ENCODE data around the gene DEPDC5.

The DEPDC5 gene

GRCh38 chr22:31929167-31929930 is 175.5 kb downstream of the DEPDC5 start:
- no peak for DNase-seq

GRCh38 chr22:31932863-31933262 is 179.0 kb downstream of the DEPDC5 start:
- no peak for DNase-seq

DNA sequence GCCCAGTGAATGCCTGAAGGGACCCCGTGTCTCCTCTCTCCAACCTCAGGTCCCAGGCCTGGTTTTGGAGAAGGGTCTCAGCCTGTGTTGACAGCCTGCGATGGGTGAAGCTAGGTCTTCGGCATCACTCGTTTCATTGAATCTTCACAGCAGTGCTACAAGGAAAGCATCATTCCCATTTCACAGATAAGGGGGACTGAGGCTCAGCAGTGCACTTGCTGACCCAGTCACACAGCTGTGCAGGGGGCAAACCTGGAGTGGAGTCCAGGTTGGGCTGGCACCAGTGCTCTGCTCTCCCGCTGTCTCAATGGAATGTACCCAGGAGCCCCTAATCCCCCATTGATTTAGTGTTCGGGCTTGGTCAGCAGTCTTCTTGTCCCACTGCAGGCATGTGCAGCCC is 179.6 kb downstream of the DEPDC5 start:
- DNase-seq: no peak

GRCh38 chr22:31933816-31934482 is 180.1 kb downstream of the DEPDC5 start:
- no peak for DNase-seq

GRCh38 chr22:31935961-31936635 is 182.3 kb downstream of the DEPDC5 start:
- DNase-seq: no peak

DNA sequence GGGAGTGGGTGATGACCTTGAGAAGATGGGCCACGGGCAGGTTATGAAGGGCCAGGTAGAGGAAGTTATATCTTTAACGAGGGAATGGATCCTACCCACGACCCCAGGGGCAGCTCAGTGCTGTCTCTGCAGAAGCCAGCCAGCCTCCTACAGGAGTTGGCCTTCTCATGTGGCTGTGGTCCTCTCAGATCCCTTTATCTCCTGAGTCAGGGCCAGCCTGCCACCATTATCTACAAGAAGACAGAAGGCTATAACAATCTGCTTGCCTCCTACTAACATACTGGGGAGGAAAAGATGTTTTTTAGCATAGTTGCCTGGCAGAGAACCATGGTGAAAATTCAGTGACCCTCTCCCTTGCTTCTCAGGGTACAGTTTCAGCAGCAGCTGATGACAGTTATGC is 183.5 kb downstream of the DEPDC5 start:
- DNase-seq: no peak

DNA sequence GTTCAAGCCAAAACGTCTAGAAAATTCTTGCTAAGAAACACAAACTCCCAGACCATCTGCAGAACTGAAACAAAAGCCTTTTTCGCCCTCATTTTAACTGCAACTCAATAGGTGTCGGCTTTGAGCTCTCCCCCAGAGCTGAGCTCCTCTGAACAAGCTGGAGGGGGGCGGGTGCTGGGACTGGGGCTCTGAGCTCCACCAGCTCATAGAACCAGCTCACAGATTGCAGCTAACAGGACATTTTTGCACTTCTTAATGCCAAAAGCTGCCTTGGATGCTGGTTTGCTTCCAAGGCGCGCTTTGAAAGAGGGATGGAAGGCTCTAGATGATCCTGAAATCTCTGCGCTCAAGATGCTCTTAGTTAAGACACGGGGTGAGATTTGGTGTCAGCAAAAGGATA is 184.5 kb downstream of the DEPDC5 start:
- no peak for DNase-seq

GRCh38 chr22:31940506-31940905 is 186.7 kb downstream of the DEPDC5 start:
- DNase-seq: no peak

DNA sequence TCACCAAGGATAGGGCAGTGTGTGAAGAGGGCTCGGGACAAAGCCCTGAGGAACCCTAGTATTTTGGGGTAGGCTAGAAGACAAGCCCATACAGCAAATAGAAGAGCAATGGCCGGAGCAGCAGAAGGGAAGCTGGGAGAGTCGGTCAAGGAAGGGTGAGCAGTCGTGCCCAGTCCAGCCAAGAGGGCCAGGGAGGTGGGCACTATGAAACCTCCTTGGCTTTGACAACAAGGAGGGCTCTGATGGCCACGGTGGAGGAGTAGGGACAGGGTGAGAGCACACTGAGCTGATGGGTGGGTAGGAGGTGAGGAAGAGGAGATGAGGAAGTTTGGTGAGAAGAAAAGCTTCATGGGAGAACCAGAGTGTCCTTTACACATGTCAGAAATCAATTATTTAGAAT is 188.3 kb downstream of the DEPDC5 start:
- DNase-seq: no peak

GRCh38 chr22:31943206-31943977 is 189.6 kb downstream of the DEPDC5 start:
- no peak for DNase-seq

DNA sequence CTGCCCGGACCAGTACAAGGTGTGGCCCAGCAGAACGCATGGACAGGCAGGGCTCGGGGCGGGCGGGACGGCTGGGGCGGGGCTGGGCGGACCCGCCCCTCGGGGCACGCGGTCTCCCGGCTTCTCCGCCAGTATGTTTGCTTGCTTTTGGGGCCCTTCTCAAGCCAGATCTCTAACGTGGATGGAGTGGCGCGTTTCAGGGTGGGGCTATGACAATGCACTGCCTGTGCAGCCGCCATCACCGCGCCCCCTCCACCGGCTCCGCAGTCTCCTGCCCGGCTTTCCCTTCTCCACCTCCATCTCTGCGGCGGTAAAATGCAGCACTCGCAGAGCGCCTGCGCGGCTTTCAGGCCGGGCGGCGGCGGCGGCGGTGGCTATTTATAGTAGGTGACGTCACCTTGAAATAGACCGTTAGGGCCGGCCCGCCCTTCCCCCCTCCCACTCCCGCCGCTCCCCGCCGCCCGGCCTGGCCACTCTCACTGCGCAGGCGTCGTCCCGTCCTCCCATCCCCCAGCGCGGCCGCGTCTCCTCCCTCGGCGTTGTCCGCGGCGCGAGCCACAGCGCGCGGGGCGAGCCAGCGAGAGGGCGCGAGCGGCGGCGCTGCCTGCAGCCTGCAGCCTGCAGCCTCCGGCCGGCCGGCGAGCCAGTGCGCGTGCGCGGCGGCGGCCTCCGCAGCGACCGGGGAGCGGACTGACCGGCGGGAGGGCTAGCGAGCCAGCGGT is 190.3 kb downstream of the DEPDC5 start, which contains the start of gene YWHAH:
Gene YWHAH, plus strand, starts transcription at position 558 of the 722 bp plus-strand sequence. CDS start 199 bp downstream, outside the sequence.
- DNase-seq: peak; percentile 90 to 95

DNA sequence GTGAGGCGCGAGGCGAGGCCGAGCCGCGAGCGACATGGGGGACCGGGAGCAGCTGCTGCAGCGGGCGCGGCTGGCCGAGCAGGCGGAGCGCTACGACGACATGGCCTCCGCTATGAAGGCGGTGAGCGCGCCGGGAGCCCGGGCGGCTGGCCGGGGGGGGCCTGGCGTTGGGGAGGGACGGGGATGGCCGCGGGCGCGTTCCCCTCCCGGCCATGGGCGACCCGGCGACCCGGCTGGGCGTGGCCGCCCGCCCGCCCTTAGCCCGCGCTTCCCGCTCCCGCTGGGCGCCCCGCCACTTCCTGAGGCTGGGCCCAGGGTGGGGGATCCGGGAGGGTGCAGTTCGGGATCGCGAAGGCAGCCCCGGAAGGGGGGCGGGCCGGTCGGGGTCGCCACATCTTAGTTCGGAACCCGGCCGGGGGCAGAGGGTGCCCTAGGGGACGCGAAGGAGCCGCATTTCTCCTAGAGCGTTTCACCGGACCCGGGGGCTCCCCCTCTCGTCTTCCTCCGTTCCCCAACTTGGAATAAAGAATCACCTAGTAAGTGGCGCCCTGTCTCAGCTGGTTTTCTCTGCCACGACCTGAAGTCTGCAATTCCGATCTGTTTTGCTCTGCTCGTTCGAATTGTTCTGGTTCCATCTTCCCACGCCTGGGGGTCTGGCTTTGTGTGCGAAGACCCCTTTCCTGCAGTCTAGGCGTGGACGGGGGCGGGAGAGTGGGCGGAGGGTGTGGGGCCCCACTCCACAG is 191.1 kb downstream of the DEPDC5 start:
- no peak for DNase-seq

DNA sequence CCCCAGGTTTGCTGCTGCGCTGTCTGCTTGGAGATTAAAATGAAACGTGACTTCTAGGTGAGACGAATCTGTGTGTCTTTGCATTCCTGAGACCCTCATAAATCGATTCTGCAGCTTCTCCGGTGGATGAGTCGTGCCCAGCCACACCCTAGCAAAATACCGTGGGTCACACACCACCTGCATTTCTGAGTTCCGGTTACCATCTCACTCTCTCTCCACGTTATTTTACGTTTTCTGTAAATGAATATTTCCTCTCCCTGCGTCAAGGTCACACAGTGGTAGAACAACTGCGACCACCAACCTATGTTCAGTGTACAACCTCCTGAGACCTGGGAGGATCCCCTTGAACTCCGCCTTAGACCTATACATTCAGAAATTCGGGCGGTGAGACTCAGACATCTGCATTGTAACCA is 191.6 kb downstream of the DEPDC5 start:
- DNase-seq: no peak

DNA sequence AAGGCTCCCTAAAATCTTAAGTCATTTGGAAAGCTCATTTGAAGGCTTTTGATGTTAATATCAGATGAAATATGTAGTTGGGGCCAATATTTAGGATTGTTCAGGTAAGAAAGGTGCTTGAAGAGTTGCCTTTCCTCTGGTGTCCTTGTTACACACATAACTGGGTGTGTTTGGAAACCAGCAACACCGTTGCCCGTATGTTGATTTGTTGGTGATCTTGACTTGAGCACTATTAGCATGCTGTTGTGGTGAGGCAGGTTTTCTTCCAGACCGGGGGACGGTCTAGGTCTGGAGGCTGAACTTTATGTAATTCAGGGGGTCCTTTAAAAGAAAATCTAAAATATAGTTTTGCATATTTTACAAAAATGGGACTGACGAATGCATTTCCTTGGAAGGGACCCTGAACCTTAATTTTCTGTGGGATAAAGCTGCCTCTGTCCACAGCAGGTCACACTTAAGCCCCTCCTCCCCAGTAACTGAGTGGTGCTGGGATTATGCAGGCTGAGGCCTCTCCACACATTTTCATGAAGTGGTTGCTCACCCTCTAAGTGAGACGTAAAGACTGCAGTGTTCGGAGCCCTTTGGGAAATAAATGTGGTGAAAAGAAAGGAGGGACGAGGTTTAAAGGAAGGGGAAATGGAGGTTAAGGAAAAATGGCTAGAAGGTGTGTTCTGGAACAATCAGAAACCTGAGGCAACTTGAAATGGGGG is 192.3 kb downstream of the DEPDC5 start:
- no peak for DNase-seq

DNA sequence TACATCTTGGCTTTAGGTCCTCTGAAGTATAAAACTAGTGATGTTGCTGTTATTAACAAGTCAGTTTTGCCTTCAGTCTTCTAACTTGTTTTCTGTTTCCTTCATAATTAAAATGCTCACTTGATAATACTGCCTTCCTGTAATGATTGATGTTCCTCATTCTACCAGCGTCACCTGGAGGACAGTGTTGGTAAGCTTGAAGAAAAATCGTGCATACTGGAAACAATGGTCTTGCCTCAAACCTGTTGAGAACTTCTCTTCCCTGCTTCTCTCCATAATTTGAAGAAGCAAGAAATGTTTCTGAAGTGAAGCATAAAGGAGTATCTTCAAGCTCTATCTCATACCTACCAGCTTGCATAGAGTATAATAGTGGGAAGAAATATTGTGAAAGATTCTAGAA is 193.5 kb downstream of the DEPDC5 start:
- DNase-seq: no peak

DNA sequence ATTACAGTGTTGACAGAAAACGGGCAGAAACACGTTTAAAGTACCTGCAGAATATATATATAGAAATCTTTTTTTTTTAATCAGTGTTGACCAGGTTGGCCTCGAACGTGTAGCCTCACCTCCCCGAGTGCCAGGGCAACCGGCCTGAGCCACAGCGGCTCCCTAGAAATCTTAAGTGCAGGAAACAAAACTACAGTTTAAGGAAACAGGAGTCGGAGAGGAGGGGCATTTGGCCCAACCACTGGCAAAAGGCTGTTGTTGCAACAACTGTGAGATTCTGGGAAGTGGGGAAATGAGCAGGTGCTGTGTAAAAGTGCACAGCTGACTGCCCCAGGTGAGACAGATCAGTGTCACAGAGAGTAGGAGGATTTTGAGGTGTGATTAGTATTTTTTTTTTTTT is 194.2 kb downstream of the DEPDC5 start:
- DNase-seq: no peak

DNA sequence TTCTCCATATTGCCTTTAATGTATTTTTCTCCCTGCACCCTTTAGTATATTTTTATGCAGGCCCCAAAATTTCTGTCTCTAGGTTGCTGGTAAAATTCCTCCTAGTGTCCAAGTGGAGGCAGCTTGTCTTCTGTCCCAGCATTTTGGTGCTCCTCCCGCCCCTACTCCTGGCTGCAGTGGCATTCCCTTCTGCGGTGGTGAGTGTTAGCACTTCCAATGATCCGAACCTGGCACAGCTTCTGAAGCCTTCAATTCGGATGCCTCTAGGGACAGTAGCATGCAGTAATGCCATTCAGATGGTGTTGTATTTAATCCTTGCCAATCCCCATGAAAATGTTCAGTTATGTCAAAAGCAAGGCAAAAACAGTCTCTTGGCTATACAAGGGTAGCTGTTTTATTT is 196.4 kb downstream of the DEPDC5 start:
- DNase-seq: no peak

DNA sequence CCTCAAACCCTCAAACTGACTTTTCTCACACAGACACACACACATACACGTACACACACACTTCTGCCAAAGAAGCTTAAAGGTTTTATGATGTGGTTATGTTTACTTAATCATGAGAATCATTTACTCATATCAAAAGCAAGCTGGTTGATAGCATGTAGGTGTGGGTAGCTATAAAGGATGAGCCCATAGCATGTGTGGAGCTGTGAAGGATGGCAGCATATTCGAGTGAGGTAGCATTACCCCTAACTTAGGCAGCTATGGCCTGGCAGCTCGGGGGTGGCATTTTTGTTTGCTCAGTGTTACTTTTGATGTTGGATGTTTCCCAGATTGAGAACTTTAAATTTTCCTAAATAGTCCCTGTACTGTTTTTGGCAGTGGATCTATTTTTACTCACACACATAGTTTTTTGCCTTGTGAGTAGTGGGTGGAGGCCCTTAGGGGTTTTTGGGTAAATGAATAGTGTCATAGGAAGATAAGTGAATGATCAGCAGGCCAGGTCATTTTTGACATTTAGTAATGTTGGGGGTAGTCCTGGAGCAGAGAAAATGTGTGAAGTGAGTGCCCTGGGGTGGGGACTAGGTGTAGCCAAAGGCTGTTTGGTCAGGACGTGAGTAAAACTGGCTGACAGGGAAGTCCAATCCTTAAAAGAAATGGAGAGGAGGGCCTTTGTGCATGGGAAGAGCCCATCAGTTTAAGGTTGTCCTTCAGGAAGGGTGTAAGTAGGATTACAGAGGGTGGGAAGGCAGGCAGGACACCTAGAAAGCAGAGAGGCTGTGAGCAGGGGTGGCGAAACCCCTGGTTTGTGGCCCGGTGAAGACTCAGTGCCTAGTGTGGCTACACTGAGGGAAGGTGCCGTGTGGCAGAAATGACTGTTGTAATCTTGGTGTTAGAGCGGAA is 197.6 kb downstream of the DEPDC5 start:
- no peak for DNase-seq

DNA sequence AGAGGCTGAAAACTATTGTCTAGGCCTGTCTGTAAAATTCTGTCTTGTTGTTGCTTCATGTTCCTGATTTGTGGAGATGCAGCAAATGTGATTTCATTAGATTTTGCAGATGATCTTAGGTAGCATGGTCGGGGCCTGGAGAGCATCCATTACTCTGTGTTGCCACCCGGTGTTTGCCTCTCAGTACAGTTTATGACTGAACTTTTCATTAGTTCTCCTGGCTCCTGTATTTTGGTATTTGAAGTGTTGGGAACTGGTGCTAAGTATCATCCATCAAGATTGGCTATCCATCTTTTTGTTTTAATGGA is 198.2 kb downstream of the DEPDC5 start:
- no peak for DNase-seq

DNA sequence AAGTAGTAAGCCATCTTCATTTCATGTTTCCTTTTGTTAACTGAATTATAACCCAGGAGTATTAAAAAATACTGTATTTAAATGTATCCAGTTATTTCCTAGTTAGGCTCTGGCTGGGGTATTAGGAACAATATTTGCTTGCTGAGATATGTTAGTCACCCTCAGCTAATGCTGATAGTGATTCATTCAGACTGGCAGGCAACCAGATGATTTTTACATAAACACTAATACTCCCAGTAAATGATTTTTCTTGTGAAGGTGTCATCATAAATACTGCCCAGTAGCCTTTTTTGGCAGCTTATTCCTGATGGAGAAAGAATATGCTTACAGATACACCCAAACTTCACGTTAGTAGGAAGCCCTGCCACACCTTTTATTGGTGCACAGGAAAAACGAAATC is 198.7 kb downstream of the DEPDC5 start:
- DNase-seq: no peak

All from NCI-H1930 (cell line).